ENCODE results near the gene TRMT61A. TPM values are rescaled to one million over a fixed set of nuclear protein-coding genes. Genes with fewer than 3 reads are reported as not detected.

TRMT61A gene
- total and polyA plus RNA-seq, 2 of the 13 experiments (the other 11 are each of a cell fraction or from before 2014, with no cell fraction given), result 6.5 to 13.6 TPM

- TF ChIP-seq ZNF350 (CRISPR knock-in tag; IDR thresholded peaks at IDR 0.05; ENCODE audit: borderline replicate concordance, low read depth), result peak; percentile 53; the same call in 1 of the 2 replicates
- TF ChIP-seq ZNF678 (CRISPR knock-in tag; IDR thresholded peaks at IDR 0.05), result no peak; the same call in 1 of the 2 replicates
- peak; percentile 69; the same call in 1 of the 2 replicates for TF ChIP-seq TFE3 (CRISPR knock-in tag; IDR thresholded peaks at IDR 0.05)
- no peak for TF ChIP-seq CSRNP2 (CRISPR knock-in tag; conservative IDR thresholded peaks at IDR 0.05; ENCODE audit: low read depth)
- TF ChIP-seq SMARCC2 (IDR thresholded peaks at IDR 0.05), result no peak
- TF ChIP-seq FOSL2 (CRISPR knock-in tag; IDR thresholded peaks at IDR 0.05), result 0 out of 2 replicates have a peak, but pooled peaks have one; percentile 28
- peak; percentile 70 for TF ChIP-seq GABPA (IDR thresholded peaks at IDR 0.05; ENCODE audit: low read depth, low read length)
- TF ChIP-seq GABPA (CRISPR knock-in tag; IDR thresholded peaks at IDR 0.05; ENCODE audit: low read depth), result peak; percentile 62; the same call in 1 of the 2 replicates
- no peak for TF ChIP-seq ZNF251 (CRISPR knock-in tag; IDR thresholded peaks at IDR 0.05)
- 0 out of 2 replicates have a peak, but pooled peaks have one; percentile 44 for TF ChIP-seq SSRP1 (CRISPR knock-in tag; IDR thresholded peaks at IDR 0.05)
- no peak for TF ChIP-seq ZFP37 (CRISPR knock-in tag; IDR thresholded peaks at IDR 0.05; ENCODE audit: borderline replicate concordance)
- TF ChIP-seq HOXD1 (CRISPR knock-in tag; IDR thresholded peaks at IDR 0.05), result 0 out of 2 replicates have a peak, but pooled peaks have one; percentile 27
- TF ChIP-seq ZNF20 (CRISPR knock-in tag; IDR thresholded peaks at IDR 0.05), result no peak
- peak; percentile 70 for TF ChIP-seq TGIF2 (CRISPR knock-in tag; IDR thresholded peaks at IDR 0.05)
- no peak for TF ChIP-seq ZNF136 (CRISPR knock-in tag; IDR thresholded peaks at IDR 0.05; ENCODE audit: low read depth)
- no peak; the same call in 1 of the 2 replicates for TF ChIP-seq CENPT (CRISPR knock-in tag; IDR thresholded peaks at IDR 0.05; ENCODE audit: low read depth)
- TF ChIP-seq ZNF333 (CRISPR knock-in tag; IDR thresholded peaks at IDR 0.05; ENCODE audit: borderline replicate concordance), result no peak
- no peak for TF ChIP-seq FOXC1 (CRISPR knock-in tag; IDR thresholded peaks at IDR 0.05; ENCODE audit: borderline replicate concordance)
- TF ChIP-seq ZNF652 (CRISPR knock-in tag; IDR thresholded peaks at IDR 0.05; ENCODE audit: borderline replicate concordance, low read depth), result no peak
- no peak for TF ChIP-seq NCOA5 (CRISPR knock-in tag; IDR thresholded peaks at IDR 0.05)
- TF ChIP-seq NFYC (CRISPR knock-in tag; IDR thresholded peaks at IDR 0.05), result no peak
- TF ChIP-seq GATAD2A (CRISPR knock-in tag; IDR thresholded peaks at IDR 0.05), result peak; percentile 54
- TF ChIP-seq ZNF800 (CRISPR knock-in tag; IDR thresholded peaks at IDR 0.05), result no peak
- no peak for TF ChIP-seq KDM6A (CRISPR knock-in tag; IDR thresholded peaks at IDR 0.05; ENCODE audit: low read depth)
- no peak for TF ChIP-seq ZNF569 (CRISPR knock-in tag; IDR thresholded peaks at IDR 0.05; ENCODE audit: borderline replicate concordance)
- peak; percentile 17; the same call in 1 of the 2 replicates for TF ChIP-seq SP5 (CRISPR knock-in tag; IDR thresholded peaks at IDR 0.05; ENCODE audit: borderline replicate concordance, low read depth)
- no peak for TF ChIP-seq ZFYVE20 (CRISPR knock-in tag; IDR thresholded peaks at IDR 0.05; ENCODE audit: borderline replicate concordance, low read depth)
- TF ChIP-seq GZF1 (CRISPR knock-in tag; IDR thresholded peaks at IDR 0.05), result peak; percentile 5; the same call in 1 of the 2 replicates
Measured at GRCh38 chr14:103528587-103529382, at the start of gene TRMT61A (continued).
